ENCODE results near the gene FAM117B.

DNA sequence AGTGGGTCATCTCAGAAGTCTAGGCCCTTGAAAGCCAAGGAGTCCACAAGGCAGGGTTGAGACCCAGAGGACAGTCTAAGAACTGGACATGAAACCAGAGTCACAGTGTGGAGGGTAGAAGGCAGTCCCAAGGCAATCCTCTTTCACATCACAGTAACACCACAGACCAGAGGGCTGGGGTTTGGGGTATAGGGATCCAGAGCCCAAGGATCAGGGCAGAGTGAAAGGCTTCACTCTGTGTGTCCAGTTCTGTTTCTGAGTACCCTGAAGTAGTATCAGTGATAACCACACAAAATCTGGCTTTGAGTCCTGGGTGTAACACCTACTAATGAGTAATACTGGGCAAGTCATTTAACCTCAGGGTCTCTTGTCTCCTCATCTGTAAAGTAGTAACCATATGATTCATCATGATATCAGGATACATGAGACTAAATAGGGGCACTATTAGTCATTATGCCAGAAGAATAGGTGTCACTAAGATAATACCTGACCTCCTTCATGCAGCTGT, 145.8 kb downstream of the FAM117B start:
- TF ChIP-seq, protein P1, sequence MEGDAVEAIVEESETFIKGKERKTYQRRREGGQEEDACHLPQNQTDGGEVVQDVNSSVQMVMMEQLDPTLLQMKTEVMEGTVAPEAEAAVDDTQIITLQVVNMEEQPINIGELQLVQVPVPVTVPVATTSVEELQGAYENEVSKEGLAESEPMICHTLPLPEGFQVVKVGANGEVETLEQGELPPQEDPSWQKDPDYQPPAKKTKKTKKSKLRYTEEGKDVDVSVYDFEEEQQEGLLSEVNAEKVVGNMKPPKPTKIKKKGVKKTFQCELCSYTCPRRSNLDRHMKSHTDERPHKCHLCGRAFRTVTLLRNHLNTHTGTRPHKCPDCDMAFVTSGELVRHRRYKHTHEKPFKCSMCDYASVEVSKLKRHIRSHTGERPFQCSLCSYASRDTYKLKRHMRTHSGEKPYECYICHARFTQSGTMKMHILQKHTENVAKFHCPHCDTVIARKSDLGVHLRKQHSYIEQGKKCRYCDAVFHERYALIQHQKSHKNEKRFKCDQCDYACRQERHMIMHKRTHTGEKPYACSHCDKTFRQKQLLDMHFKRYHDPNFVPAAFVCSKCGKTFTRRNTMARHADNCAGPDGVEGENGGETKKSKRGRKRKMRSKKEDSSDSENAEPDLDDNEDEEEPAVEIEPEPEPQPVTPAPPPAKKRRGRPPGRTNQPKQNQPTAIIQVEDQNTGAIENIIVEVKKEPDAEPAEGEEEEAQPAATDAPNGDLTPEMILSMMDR (IDR thresholded peaks at IDR 0.05; ENCODE audit: low read depth, low read length): no peak
- TF ChIP-seq, protein P2, sequence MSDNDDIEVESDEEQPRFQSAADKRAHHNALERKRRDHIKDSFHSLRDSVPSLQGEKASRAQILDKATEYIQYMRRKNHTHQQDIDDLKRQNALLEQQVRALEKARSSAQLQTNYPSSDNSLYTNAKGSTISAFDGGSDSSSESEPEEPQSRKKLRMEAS (IDR thresholded peaks at IDR 0.05; ENCODE audit: low read depth, low read length): no peak
- TF ChIP-seq POLR2A (IDR thresholded peaks at IDR 0.05; ENCODE audit: extremely low read depth, insufficient read length) (no peak), MYC (IDR thresholded peaks at IDR 0.05; ENCODE audit: low read depth, low read length) (no peak)
